GM08714 (cell line): ENCODE data around the gene DAZAP1.

Experiments used
- H3K4me3 ChIP-seq: fragments of 200-500 bp; sonication (Bioruptor generic); 2 replicates; pipeline ENCODE4 v1.5.1; 2014; ENCODE audit warnings: mild to moderate bottlenecking, low read length, inconsistent platforms
- ZNF274 ChIP-seq: IDR thresholded peaks from 2 replicates; pipeline ENCODE4 v1.6.1; 2012; ENCODE audit warnings: mild to moderate bottlenecking, low read depth, low read length

The DAZAP1 gene

GRCh38 chr19:1440418-1440801 lies 33.0 kb downstream of the DAZAP1 start:
- no peak overlapping the region for H3K4me3 ChIP-seq
- no peak for TF ChIP-seq ZNF274

- no peak for TF ChIP-seq ZNF274
- no peak overlapping the region for H3K4me3 ChIP-seq
Observed at GRCh38 chr19:1441022-1441426, 33.6 kb downstream of the DAZAP1 start.

GRCh38 chr19:1441677-1442438 lies 34.5 kb downstream of the DAZAP1 start:
- no peak for TF ChIP-seq ZNF274
- H3K4me3 ChIP-seq = no peak overlapping the region

GRCh38 chr19:1445185-1445931 lies 38.0 kb downstream of the DAZAP1 start:
- no peak overlapping the region; the same call in 1 of the 2 replicates for H3K4me3 ChIP-seq
- no peak for TF ChIP-seq ZNF274

- TF ChIP-seq ZNF274 = no peak
- H3K4me3 ChIP-seq = no peak overlapping the region
Observed at GRCh38 chr19:1445932-1446712, 38.7 kb downstream of the DAZAP1 start.

GRCh38 chr19:1446713-1447481 lies 39.5 kb downstream of the DAZAP1 start:
- TF ChIP-seq ZNF274 = no peak
- no peak overlapping the region for H3K4me3 ChIP-seq

- H3K4me3 ChIP-seq = no peak overlapping the region
- no peak for TF ChIP-seq ZNF274
Observed at GRCh38 chr19:1447504-1447903, 40.1 kb downstream of the DAZAP1 start.

GRCh38 chr19:1447944-1448343 lies 40.6 kb downstream of the DAZAP1 start:
- no peak overlapping the region for H3K4me3 ChIP-seq
- TF ChIP-seq ZNF274 = no peak

GRCh38 chr19:1449467-1450442 lies 42.4 kb downstream of the DAZAP1 start, which contains the start of gene APC2:
Gene APC2 (plus strand): TSS chr19:1450121. CDS start chr19:1453002, 2,881 bp downstream.
- no peak for TF ChIP-seq ZNF274
- no peak within 1 kb of the TSS for H3K4me3 ChIP-seq

- no peak for TF ChIP-seq ZNF274
- no peak overlapping the region for H3K4me3 ChIP-seq
Observed at GRCh38 chr19:1450735-1451731, 43.6 kb downstream of the DAZAP1 start.

- no peak overlapping the region for H3K4me3 ChIP-seq
Observed at GRCh38 chr19:1451916-1452801, 44.8 kb downstream of the DAZAP1 start.

More at GRCh38 chr19:1451916-1452801, 44.8 kb downstream of the DAZAP1 start:
- no peak for TF ChIP-seq ZNF274
